Dedifferentiated amniotic fluid mesenchymal stem cell (primary cell): Measurements from ENCODE around the gene TRMT61A.

Source experiments
- DNase-seq: peaks from one replicate; pipeline ENCODE4 v3.0.0-alpha.2; 2016; ENCODE audit errors: extremely low spot score

TRMT61A gene

GRCh38 chr14:103547455-103547940, 18.5 kb downstream of the TRMT61A start:
- no peak for DNase-seq

GRCh38 chr14:103547941-103548462, 19.0 kb downstream of the TRMT61A start:
- DNase-seq = no peak

GRCh38 chr14:103548463-103549351, 19.7 kb downstream of the TRMT61A start:
- DNase-seq = no peak

- DNase-seq = no peak
Measured at GRCh38 chr14:103549361-103550311, 20.6 kb downstream of the TRMT61A start.

GRCh38 chr14:103550451-103551337, 21.7 kb downstream of the TRMT61A start:
- DNase-seq = no peak

GRCh38 chr14:103551338-103551762, 22.4 kb downstream of the TRMT61A start:
- no peak for DNase-seq

GRCh38 chr14:103552011-103552845, 23.2 kb downstream of the TRMT61A start:
- peak; percentile 73 for DNase-seq

GRCh38 chr14:103552846-103553210, 23.8 kb downstream of the TRMT61A start:
- no peak for DNase-seq

GRCh38 chr14:103555559-103556337, 26.8 kb downstream of the TRMT61A start:
- DNase-seq = no peak

GRCh38 chr14:103556946-103557758, 28.2 kb downstream of the TRMT61A start:
- no peak for DNase-seq

- peak; percentile 43 for DNase-seq
Measured at GRCh38 chr14:103558071-103558882, 29.3 kb downstream of the TRMT61A start.

- DNase-seq = no peak
Measured at GRCh38 chr14:103559766-103560165, 30.8 kb downstream of the TRMT61A start.

- no peak for DNase-seq
Measured at GRCh38 chr14:103560691-103561090, 31.7 kb downstream of the TRMT61A start.

- DNase-seq = peak; percentile 38
Measured at GRCh38 chr14:103561381-103562178, 32.6 kb downstream of the TRMT61A start.

GRCh38 chr14:103562179-103562428, 33.1 kb downstream of the TRMT61A start:
- no peak for DNase-seq

GRCh38 chr14:103562429-103563225, 33.6 kb downstream of the TRMT61A start, which contains the start of the genes BAG5 and COA8:
Gene BAG5 (minus strand): TSS chr14:103562657. CDS start chr14:103561164, 1,493 bp downstream.
Gene COA8 (plus strand): TSS chr14:103562960. CDS start chr14:103563002, 42 bp downstream.
- peak; percentile 56 for DNase-seq
